Testis (tissue), 2 donors: ENCODE data around the gene AP5M1.

Experiments
- CTCF ChIP-seq, 3 experiments: fragments of 450-650 bp in 2 of 3; fragments of 200-600 bp in 1 of 3; sonication (generic) in 1 of 3; IDR thresholded peaks; one replicate each; pipeline ENCODE4 v1.5.1; 2016 to 2019; ENCODE audit warnings: antibody characterized with exemption in 3 of 3, mild to moderate bottlenecking in 2 of 3, moderate library complexity in 1 of 3
- POLR2A ChIP-seq: fragments of 450-650 bp; IDR thresholded peaks from one replicate; pipeline ENCODE4 v1.6.1; 2017; ENCODE audit warnings: antibody characterized with exemption, mild to moderate bottlenecking, moderate library complexity

GRCh38 chr14:57232006-57232405, 36.8 kb upstream of the AP5M1 start:
- TF ChIP-seq POLR2A = no peak
- TF ChIP-seq CTCF (IDR thresholded peaks at IDR 0.05) = no peak
